EL (cell line): ENCODE results near the gene PLIN3.
"Not testable (repeated sequence)": the region's sequence is repeated elsewhere in the genome, so short reads cannot be mapped to it uniquely, and the experiment has no call there.

Experiments
- DNase-seq: peaks from one replicate; pipeline ENCODE4 v3.0.0-alpha.2; 2016

PLIN3 gene

DNA sequence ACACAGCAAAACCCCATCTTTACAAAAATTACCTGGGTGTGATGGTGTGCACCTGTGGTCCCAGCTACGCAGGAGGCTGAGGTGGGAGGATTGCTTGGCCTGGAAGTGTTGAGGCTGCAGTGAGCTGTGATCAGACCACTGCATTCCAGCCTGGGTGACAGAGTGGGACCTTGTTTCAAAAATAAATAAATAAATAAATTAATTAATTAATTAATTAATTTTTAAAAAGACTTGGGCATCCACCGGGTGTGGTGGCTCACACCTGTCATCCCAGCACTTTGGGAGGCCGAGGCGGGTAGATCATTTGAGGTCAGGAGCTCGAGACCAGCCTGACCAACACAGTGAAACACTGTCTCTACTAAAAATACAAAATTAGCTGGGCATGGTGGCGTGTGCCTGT lies 62.3 kb downstream of the PLIN3 start:
- not testable (repeated sequence) for DNase-seq

- DNase-seq = peak; percentile 56
These were observed 63.5 kb downstream of the PLIN3 start for GRCh38 chr19:4803736-4804695.

GRCh38 chr19:4802711-4803110 lies 64.8 kb downstream of the PLIN3 start:
- DNase-seq = no peak

- no peak for DNase-seq
These were observed 66.3 kb downstream of the PLIN3 start for GRCh38 chr19:4801085-4801619.

DNA sequence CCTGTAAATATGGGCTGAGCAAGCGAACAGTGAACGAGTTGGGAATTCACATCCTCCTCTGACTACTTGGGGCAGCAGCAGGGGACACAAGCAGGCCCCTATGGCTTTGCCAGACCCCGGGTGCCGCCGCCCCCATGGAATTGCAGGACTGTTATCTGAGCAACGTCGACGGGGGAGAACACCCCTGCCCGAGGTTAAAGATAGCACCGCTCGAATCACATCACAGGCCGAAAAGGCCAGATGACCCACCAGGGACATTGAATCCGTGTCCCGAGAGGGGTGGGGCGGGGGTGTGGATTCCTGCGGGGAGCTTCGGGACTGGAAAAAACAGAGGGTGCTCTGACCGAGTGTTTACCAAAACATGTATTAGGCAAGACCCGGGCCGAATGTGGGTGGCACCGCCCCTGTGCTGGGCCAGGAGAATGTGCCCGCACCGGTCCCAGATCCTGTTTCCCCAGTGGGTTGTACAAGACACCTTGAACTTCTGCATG lies 66.8 kb downstream of the PLIN3 start:
- no peak for DNase-seq

- DNase-seq = no peak
These were observed 72.1 kb downstream of the PLIN3 start for GRCh38 chr19:4795400-4795799.

DNA sequence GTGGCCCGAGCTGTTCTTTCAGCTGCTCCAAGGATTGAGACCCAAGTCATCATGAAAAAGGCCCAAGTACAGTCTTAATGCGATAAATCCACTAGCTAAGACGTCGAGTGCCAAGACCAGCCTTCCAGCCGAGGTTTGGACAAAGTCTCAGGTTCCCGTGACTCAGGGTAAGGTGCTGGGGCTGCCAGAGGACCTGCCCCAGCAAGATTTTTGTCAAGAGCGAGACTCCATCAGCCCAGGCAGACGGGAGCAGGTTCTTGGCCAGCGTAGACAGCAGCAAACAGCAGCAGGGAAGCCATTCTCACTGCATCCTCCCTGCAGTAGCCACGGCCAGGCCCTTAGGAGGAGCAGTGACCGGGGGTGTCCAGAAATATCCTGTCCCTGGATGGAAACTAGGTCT lies 72.5 kb downstream of the PLIN3 start:
- no peak for DNase-seq

- DNase-seq = not testable (repeated sequence)
These were observed 74.2 kb downstream of the PLIN3 start for GRCh38 chr19:4793278-4793677.

DNA sequence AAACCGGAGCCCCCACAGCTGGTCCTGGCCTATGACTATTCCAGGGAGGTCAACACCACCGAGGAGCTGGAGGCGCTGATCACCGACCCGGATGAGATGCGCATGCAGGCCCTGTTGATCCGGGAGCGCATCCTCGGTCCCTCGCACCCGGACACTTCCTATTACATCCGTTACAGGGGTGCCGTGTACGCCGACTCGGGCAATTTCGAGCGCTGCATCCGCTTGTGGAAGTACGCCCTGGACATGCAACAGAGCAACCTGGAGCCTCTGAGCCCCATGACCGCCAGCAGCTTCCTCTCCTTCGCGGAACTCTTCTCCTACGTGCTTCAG lies 74.6 kb downstream of the PLIN3 start:
- DNase-seq = not testable (repeated sequence)

DNA sequence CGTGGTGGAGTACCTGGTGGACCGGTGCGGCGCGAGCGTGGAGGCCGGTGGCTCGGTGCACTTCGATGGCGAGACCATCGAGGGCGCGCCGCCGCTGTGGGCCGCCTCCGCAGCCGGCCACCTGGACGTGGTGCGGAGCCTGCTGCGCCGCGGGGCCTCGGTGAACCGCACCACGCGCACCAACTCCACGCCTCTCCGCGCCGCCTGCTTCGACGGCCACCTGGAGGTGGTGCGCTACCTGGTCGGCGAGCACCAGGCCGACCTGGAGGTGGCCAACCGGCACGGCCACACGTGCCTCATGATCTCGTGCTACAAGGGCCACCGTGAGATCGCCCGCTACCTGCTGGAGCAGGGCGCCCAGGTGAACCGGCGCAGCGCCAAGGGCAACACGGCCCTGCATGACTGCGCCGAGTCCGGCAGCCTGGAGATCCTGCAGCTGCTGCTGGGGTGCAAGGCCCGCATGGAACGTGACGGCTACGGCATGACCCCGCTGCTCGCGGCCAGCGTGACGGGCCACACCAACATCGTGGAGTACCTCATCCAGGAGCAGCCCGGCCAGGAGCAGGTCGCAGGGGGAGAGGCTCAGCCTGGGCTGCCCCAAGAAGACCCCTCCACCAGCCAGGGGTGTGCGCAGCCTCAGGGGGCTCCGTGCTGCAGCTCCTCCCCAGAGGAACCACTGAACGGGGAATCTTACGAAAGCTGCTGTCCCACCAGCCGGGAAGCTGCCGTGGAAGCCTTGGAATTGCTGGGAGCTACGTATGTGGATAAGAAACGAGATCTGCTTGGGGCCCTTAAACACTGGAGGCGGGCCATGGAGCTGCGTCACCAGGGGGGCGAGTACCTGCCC lies 75.2 kb downstream of the PLIN3 start:
- not testable (repeated sequence) for DNase-seq

- peak; percentile 100 for DNase-seq
These were observed 76.1 kb downstream of the PLIN3 start, which contains the start of gene FEM1A for GRCh38 chr19:4791183-4792018. Gene FEM1A (plus strand): TSS chr19:4791734. CDS start chr19:4791855, 121 bp downstream.
